ENCODE measurements around the gene ERG.

DNA sequence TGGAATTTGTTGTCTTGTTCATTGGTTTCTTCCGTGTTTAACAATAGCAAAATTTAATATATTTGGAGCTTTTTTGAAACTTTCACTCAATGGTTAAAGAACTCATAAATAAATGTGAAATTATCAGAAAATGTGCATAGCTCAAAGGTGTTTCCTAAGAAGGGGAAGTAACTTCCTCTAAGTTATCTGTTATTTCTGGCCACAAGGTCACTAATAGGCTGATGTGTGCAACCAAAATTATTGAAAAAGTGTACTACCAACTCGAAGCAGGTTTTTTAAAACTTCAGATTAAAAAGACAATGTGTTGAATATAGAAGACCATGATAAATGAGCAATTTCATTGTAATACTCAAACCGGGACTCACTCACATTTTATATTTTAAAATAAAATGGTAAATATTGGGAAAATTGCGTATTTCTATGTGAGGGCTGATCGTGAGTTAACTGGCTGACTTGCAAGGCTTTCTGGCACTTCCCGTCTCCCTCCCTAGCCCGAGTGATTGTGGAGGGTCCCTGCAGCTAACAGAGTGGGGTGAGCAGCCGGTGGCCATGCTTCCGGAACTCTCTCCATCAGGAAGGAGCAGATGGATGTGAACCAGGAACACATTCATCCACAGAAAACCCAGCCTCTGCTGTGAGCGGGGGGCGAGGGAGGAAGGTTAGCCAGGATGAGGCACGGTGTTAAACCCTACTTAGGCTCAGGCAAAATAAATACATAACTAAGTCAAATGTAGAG is 96.9 kb downstream of the ERG start:
- TF ChIP-seq, protein P1, sequence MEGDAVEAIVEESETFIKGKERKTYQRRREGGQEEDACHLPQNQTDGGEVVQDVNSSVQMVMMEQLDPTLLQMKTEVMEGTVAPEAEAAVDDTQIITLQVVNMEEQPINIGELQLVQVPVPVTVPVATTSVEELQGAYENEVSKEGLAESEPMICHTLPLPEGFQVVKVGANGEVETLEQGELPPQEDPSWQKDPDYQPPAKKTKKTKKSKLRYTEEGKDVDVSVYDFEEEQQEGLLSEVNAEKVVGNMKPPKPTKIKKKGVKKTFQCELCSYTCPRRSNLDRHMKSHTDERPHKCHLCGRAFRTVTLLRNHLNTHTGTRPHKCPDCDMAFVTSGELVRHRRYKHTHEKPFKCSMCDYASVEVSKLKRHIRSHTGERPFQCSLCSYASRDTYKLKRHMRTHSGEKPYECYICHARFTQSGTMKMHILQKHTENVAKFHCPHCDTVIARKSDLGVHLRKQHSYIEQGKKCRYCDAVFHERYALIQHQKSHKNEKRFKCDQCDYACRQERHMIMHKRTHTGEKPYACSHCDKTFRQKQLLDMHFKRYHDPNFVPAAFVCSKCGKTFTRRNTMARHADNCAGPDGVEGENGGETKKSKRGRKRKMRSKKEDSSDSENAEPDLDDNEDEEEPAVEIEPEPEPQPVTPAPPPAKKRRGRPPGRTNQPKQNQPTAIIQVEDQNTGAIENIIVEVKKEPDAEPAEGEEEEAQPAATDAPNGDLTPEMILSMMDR (conservative IDR thresholded peaks at IDR 0.05; ENCODE audit: low read length) = no peak
- TF ChIP-seq EZH2phosphoT487 (IDR thresholded peaks at IDR 0.05; ENCODE audit: borderline replicate concordance) = no peak
